ENCODE data around the gene TMEM61.
"Not testable (repeated sequence)": the region's sequence is repeated elsewhere in the genome, so short reads cannot be mapped to it uniquely, and the experiment has no call there.

Gene TMEM61

GRCh38 chr1:55018395-55018794, 38.0 kb downstream of the TMEM61 start:
- Mint-ChIP-seq H3K4me3 (no peak overlapping the region), H3K36me3 (no peaks in the 10 kb centered on the region), H3K4me1 (ENCODE audit: low read depth) (no peaks in the 10 kb centered on the region), H3K9me3 (ENCODE audit: low read depth) (no peaks in the 10 kb centered on the region), H3K27ac (no peak overlapping the region), H3K27me3 (peaks cover 9% of the 10 kb centered on the region)

GRCh38 chr1:55021942-55022546, 41.6 kb downstream of the TMEM61 start:
- no peaks in the 10 kb centered on the region for H3K9me3 Mint-ChIP-seq (ENCODE audit: low read depth)
- peaks cover 2% of the 10 kb centered on the region for H3K4me1 Mint-ChIP-seq (ENCODE audit: low read depth)
- no peaks in the 10 kb centered on the region for H3K36me3 Mint-ChIP-seq
- H3K27me3 Mint-ChIP-seq: peaks cover 5% of the 10 kb centered on the region
- H3K27ac Mint-ChIP-seq: no peak overlapping the region
- H3K4me3 Mint-ChIP-seq: no peak overlapping the region

GRCh38 chr1:55024163-55024562, 43.7 kb downstream of the TMEM61 start:
- H3K27me3 Mint-ChIP-seq; H3K9me3 Mint-ChIP-seq (ENCODE audit: low read depth); H3K36me3 Mint-ChIP-seq; H3K4me1 Mint-ChIP-seq (ENCODE audit: low read depth); H3K4me3 Mint-ChIP-seq; H3K27ac Mint-ChIP-seq: not testable (repeated sequence)

GRCh38 chr1:55026682-55027081, 46.3 kb downstream of the TMEM61 start:
- H3K27ac Mint-ChIP-seq: not testable (repeated sequence)

GRCh38 chr1:55031098-55031497, 50.7 kb downstream of the TMEM61 start:
- peaks cover 14% of the 10 kb centered on the region for H3K27me3 Mint-ChIP-seq
- H3K9me3 Mint-ChIP-seq (ENCODE audit: low read depth); H3K4me1 Mint-ChIP-seq (ENCODE audit: low read depth); H3K27ac Mint-ChIP-seq; H3K36me3 Mint-ChIP-seq; H3K4me3 Mint-ChIP-seq: not testable (repeated sequence)

More at GRCh38 chr1:55026682-55027081, 46.3 kb downstream of the TMEM61 start:
- H3K27me3 Mint-ChIP-seq; H3K9me3 Mint-ChIP-seq (ENCODE audit: low read depth); H3K4me1 Mint-ChIP-seq (ENCODE audit: low read depth); H3K36me3 Mint-ChIP-seq; H3K4me3 Mint-ChIP-seq: not testable (repeated sequence)

- no peak overlapping the region for H3K4me3 Mint-ChIP-seq
- no peaks in the 10 kb centered on the region for H3K9me3 Mint-ChIP-seq (ENCODE audit: low read depth)
- no peaks in the 10 kb centered on the region for H3K4me1 Mint-ChIP-seq (ENCODE audit: low read depth)
- peaks cover 25% of the 10 kb centered on the region for H3K27me3 Mint-ChIP-seq
- no peak overlapping the region for H3K27ac Mint-ChIP-seq
- no peaks in the 10 kb centered on the region for H3K36me3 Mint-ChIP-seq
Measured at GRCh38 chr1:55033265-55033614, 52.8 kb downstream of the TMEM61 start.

GRCh38 chr1:55034476-55035133, 54.2 kb downstream of the TMEM61 start:
- Mint-ChIP-seq H3K4me3 (no peak overlapping the region), H3K27ac (no peak overlapping the region), H3K27me3 (peaks cover 29% of the 10 kb centered on the region), H3K36me3 (no peaks in the 10 kb centered on the region), H3K9me3 (ENCODE audit: low read depth) (no peaks in the 10 kb centered on the region), H3K4me1 (ENCODE audit: low read depth) (no peaks in the 10 kb centered on the region)

- H3K9me3 Mint-ChIP-seq (ENCODE audit: low read depth): no peaks in the 10 kb centered on the region
- H3K27me3 Mint-ChIP-seq: peaks cover 33% of the 10 kb centered on the region
- no peaks in the 10 kb centered on the region for H3K4me1 Mint-ChIP-seq (ENCODE audit: low read depth)
- H3K36me3 Mint-ChIP-seq: no peaks in the 10 kb centered on the region
- no peak overlapping the region for H3K27ac Mint-ChIP-seq
- no peak overlapping the region for H3K4me3 Mint-ChIP-seq
Measured at GRCh38 chr1:55035904-55036303, 55.5 kb downstream of the TMEM61 start.

GRCh38 chr1:55037733-55038551, 57.5 kb downstream of the TMEM61 start:
- Mint-ChIP-seq H3K4me3 (no peak overlapping the region), H3K27me3 (peaks cover 35% of the 10 kb centered on the region), H3K36me3 (no peaks in the 10 kb centered on the region), H3K27ac (no peak overlapping the region), H3K9me3 (ENCODE audit: low read depth) (no peaks in the 10 kb centered on the region), H3K4me1 (ENCODE audit: low read depth) (no peaks in the 10 kb centered on the region)

GRCh38 chr1:55038552-55038838, 58.1 kb downstream of the TMEM61 start:
- H3K27ac Mint-ChIP-seq: no peak overlapping the region
- no peaks in the 10 kb centered on the region for H3K4me1 Mint-ChIP-seq (ENCODE audit: low read depth)
- no peaks in the 10 kb centered on the region for H3K9me3 Mint-ChIP-seq (ENCODE audit: low read depth)
- no peak overlapping the region for H3K4me3 Mint-ChIP-seq
- H3K27me3 Mint-ChIP-seq: peaks cover 34% of the 10 kb centered on the region
- H3K36me3 Mint-ChIP-seq: no peaks in the 10 kb centered on the region

- Mint-ChIP-seq H3K36me3 (no peaks in the 10 kb centered on the region), H3K4me1 (ENCODE audit: low read depth) (no peaks in the 10 kb centered on the region), H3K9me3 (ENCODE audit: low read depth) (no peaks in the 10 kb centered on the region), H3K27me3 (peaks cover 34% of the 10 kb centered on the region), H3K27ac (no peak overlapping the region), H3K4me3 (no peak overlapping the region)
Measured at GRCh38 chr1:55038974-55039341, 58.5 kb downstream of the TMEM61 start.

- H3K36me3 Mint-ChIP-seq: no peaks in the 10 kb centered on the region
- H3K27me3 Mint-ChIP-seq: peaks cover 31% of the 10 kb centered on the region
- H3K4me1 Mint-ChIP-seq (ENCODE audit: low read depth): no peaks in the 10 kb centered on the region
- H3K27ac Mint-ChIP-seq: no peak within 1 kb of the TSS
- H3K4me3 Mint-ChIP-seq: no peak within 1 kb of the TSS
- H3K9me3 Mint-ChIP-seq (ENCODE audit: low read depth): no peaks in the 10 kb centered on the region
Measured at GRCh38 chr1:55039342-55040082, 59.1 kb downstream of the TMEM61 start, which contains the start of gene PCSK9. PCSK9 (plus strand) TSS chr1:55039548; CDS start chr1:55039838, 290 bp downstream.

- peaks cover 31% of the 10 kb centered on the region for H3K27me3 Mint-ChIP-seq
- H3K27ac Mint-ChIP-seq: no peak overlapping the region
- no peak overlapping the region for H3K4me3 Mint-ChIP-seq
Measured at GRCh38 chr1:55040083-55040932, 59.9 kb downstream of the TMEM61 start.

GRCh38 chr1:55040933-55041494, 60.6 kb downstream of the TMEM61 start:
- peaks cover 26% of the 10 kb centered on the region for H3K27me3 Mint-ChIP-seq
- no peak overlapping the region for H3K27ac Mint-ChIP-seq
- H3K9me3 Mint-ChIP-seq (ENCODE audit: low read depth): no peaks in the 10 kb centered on the region

More at GRCh38 chr1:55040083-55040932, 59.9 kb downstream of the TMEM61 start:
- Mint-ChIP-seq H3K4me1 (ENCODE audit: low read depth) (no peaks in the 10 kb centered on the region), H3K36me3 (no peaks in the 10 kb centered on the region), H3K9me3 (ENCODE audit: low read depth) (no peaks in the 10 kb centered on the region)

More at GRCh38 chr1:55040933-55041494, 60.6 kb downstream of the TMEM61 start:
- Mint-ChIP-seq H3K36me3 (no peaks in the 10 kb centered on the region), H3K4me3 (no peak overlapping the region), H3K4me1 (ENCODE audit: low read depth) (no peaks in the 10 kb centered on the region)

Data from activated naive CD8-positive, alpha-beta T cell (primary cell).